GM12865 (cell line): Measurements from ENCODE around the gene CCDC87.
A peak's percentile ranks its signal among the peaks of the same experiment; 100 is the strongest.
"Not testable (repeated sequence)": the region's sequence is repeated elsewhere in the genome, so short reads cannot be mapped to it uniquely, and the experiment has no call there.

ENCODE experiments used
- DNase-seq: peaks from one replicate; pipeline ENCODE4 v3.0.0; 2010; ENCODE audit warnings: low read depth
- H3K4me3 ChIP-seq: 2 replicates; pipeline ENCODE4 v1.5.1; 2011; ENCODE audit warnings: mild to moderate bottlenecking, low read depth, low read length, control low read depth
- CTCF ChIP-seq: IDR thresholded peaks from 2 replicates; pipeline ENCODE4 v1.5.1; 2011; ENCODE audit warnings: low read length, control low read depth, low read depth, inconsistent platforms; ENCODE audit not compliant: insufficient read depth; ENCODE audit errors: missing control alignments

CCDC87 gene

DNA sequence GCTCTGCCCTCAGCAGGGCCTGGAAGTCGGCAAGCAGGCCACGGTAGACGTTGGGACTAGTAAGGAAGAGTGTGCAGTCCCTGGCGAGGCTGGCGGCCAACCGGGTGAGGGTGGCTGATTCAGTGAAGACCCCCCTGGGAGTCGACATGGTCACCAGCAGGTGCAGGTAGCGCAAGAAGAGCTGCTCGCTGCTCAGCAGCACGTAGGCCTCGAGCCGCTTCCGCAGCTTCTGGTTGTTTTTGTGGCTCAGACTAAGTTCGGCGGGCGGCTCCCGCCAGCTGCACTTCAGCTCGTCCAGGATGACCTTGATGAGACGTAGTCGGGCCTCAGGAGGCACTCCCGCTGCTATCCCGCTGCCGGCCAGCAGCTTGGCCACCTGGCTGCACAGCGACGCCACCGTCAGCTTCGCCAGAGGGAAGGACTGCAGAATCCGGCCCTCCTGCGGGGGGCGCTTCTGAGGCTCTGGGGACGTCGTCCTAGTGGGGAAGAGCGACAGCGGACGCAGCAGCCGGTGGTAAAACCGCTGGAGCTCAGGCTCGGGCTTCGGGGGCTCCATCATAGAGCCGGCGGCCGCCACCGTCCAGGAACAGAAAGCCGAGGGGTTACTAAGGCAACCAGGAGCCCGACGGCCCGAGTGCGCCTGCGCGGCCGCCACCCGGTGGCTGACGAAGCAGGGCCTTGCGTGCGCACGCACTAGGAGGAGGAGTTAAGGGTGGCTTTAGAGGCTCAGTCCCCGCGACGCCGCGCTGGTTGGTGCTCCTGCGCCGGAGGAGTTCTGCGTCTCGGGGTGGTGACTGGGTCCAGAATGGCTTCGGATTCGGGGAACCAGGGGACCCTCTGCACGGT, at the start of gene CCDC87, which contains the start of gene CCS:
TSS of gene CCDC87 (minus strand) at position 607 of the 846 bp plus-strand sequence. CDS start at position 559, 48 bp downstream.
TSS of gene CCS (plus strand) at position 729 of the 846 bp plus-strand sequence. CDS start at position 806, 77 bp downstream.
- DNase-seq, result peak; percentile 98
- H3K4me3 ChIP-seq, result peak within 1 kb of the TSS; percentile 78
- TF ChIP-seq CTCF, result no peak

GRCh38 chr11:66641834-66642233, 49.0 kb upstream of the CCDC87 start:
- peak overlapping the region; percentile 97 for H3K4me3 ChIP-seq
- TF ChIP-seq CTCF, result no peak
- DNase-seq, result no peak

GRCh38 chr11:66639814-66640340, 47.0 kb upstream of the CCDC87 start:
- H3K4me3 ChIP-seq, result peak overlapping the region; percentile 97
- DNase-seq, result not testable (repeated sequence)

DNA sequence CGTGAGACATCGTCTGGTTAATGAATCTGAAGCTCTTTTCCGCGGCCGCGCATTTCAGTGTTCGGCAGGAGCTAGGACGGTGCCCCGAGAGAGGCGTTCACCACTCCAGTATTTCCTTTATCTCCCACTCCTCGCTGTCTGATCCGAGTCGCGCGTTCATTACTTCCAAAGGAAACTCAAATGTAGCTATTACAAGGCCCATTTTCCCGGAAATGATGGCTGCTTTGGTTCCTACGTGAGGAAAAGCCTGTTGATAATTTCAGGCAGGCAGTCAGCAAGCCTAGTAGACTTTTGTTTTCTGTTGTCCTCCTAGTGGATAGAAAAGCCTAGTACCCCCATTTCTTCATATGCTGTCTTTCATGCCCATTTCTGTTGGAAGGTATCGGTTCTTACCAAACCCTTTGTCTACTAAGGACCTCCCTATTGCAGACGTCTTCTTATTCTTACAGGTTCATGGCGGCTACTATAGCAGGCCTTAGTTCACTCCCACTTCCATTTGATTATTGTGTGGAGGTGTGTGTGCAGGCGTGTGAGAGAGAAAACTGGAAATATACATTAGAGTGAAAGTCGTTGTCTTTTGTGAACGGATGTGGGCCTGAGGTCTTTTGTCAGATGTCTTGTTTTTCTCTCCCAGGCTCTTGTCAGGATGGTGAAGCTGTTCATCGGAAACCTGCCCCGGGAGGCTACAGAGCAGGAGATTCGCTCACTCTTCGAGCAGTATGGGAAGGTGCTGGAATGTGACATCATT, 46.4 kb upstream of the CCDC87 start:
- DNase-seq, result peak; percentile 52
- H3K4me3 ChIP-seq, result peak overlapping the region; percentile 97
- TF ChIP-seq CTCF, result peak; percentile 6

DNA sequence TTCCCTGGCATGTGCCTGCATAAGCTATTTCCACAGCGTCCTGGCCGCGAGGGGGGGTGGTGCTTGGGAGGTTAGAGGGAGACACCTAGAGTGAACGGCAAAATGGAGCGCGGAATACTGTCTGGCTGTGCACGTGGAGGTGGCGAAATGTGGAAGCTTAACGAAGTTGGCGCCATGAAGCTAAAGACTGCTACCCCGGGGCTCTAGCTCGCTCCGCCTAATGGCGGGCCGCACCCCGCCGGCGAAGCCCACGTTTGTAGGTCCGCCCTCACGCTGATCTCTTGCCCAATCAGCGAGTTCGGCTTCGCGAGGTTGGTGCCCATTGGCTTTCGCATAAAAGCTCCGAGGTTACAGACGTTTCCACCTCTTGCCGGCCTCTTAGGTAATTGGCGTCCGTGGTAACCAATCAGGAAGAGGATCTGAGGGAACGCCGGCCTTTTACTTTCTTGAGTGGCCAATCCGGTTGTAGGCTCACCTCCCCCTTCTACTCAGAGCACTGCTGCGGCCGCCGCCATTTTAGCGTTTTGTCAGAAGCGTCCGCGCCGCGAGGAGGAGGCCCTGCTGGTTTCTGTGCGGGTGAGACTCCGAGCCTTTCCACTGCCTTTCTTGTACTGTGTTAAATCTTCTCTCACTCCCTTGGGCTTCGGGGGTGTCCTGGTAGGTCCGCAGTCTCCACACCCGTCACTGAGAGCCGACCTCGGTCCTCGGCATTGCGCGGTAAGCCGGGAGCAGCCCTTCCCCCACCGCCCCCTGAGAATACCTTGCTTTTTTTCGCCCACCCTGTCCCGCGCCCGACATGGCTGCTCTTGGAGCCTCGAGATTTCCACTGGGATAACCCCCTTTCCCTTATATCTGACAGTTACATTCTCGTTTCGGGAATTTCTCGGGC, 45.6 kb upstream of the CCDC87 start, which contains the start of gene RBM4:
TSS of gene RBM4 (plus strand) at position 527 of the 889 bp plus-strand sequence. CDS start 1,009 bp downstream, outside the sequence.
- TF ChIP-seq CTCF, result no peak
- peak within 1 kb of the TSS; percentile 97 for H3K4me3 ChIP-seq
- peak; percentile 100 for DNase-seq

- peak overlapping the region; percentile 48 for H3K4me3 ChIP-seq
- no peak for TF ChIP-seq CTCF
- no peak for DNase-seq
Observed at GRCh38 chr11:66637557-66638176, 44.8 kb upstream of the CCDC87 start.
